Spinal cord (tissue), 10 donors: ENCODE data around the gene TRIM28. TPM values are rescaled to one million over a fixed set of nuclear protein-coding genes. Genes with fewer than 3 reads are reported as not detected.
A peak's percentile ranks its signal among the peaks of the same experiment; 100 is the strongest.

Experiments used
- DNase-seq, 6 donors: peaks; one replicate each; pipeline versions ENCODE4 v3.0.0 to v3.0.0-alpha.2; 2013 to 2015; ENCODE audit warnings: low spot score in 6 of 6, low read depth in 4 of 6
- H3K27ac ChIP-seq: one replicate; pipeline ENCODE4 v1.5.1; 2013; ENCODE audit warnings: low read depth, low read length, control low read depth
- H3K27me3 ChIP-seq: one replicate; pipeline ENCODE4 v1.6.1; 2013; ENCODE audit warnings: low read length; ENCODE audit not compliant: control insufficient read depth, insufficient read depth
- H3K36me3 ChIP-seq: one replicate; pipeline ENCODE4 v1.6.1; 2013; ENCODE audit warnings: low read length; ENCODE audit not compliant: control insufficient read depth, insufficient read depth
- H3K4me1 ChIP-seq: one replicate; pipeline ENCODE4 v1.6.1; 2013; ENCODE audit warnings: low read length; ENCODE audit not compliant: control insufficient read depth, insufficient read depth
- H3K4me3 ChIP-seq: one replicate; pipeline ENCODE4 v1.5.1; 2013; ENCODE audit warnings: low read depth, low read length, control low read depth
- H3K9me3 ChIP-seq: one replicate; pipeline ENCODE4 v1.6.1; 2013; ENCODE audit warnings: low read length; ENCODE audit not compliant: control insufficient read depth, insufficient read depth
- WGBS: methylation state at CpG from one replicate; pipeline ENCODE4 v1.1.5; 2013; ENCODE audit warnings: missing lambda C conversion rate; ENCODE audit not compliant: insufficient coverage; 5-methylcytosine and 5-hydroxymethylcytosine counted together
- polyA plus RNA-seq, 2 donors: library from polyadenylated mRNA; unstranded; fragments of 120-200 nt; gene quantifications; one replicate each; pipeline ENCODE4 v1.2.1, GENCODE V29; 2013; ENCODE audit not compliant: insufficient read length in 2 of 2
- total RNA-seq, 2 donors: library from RNA; depleted of rRNA in 1 of 2; stranded (reverse); fragments of 120-200 nt in 1 of 2; fragments of >200 nt in 1 of 2; gene quantifications; one replicate each; pipeline versions ENCODE4 v1.2.3 to v1.2.4, GENCODE V29; 2013 to 2014
- donor health status: healthy.

Gene TRIM28
- total and polyA plus RNA-seq, 4 donors, result 203 to 522 (median 387) TPM

GRCh38 chr19:58518256-58519086, 25.4 kb upstream of the TRIM28 start:
- no peak for DNase-seq
- H3K4me1 ChIP-seq, result peaks cover 47% of the 10 kb centered on the region
- H3K27me3 ChIP-seq, result no peaks in the 10 kb centered on the region
- WGBS, result 14% methylated on average over 16 of the region's 22 CpGs
- peak overlapping the region; percentile 67 for H3K4me3 ChIP-seq
- H3K36me3 ChIP-seq, result peaks cover 39% of the 10 kb centered on the region
- H3K9me3 ChIP-seq, result no peaks in the 10 kb centered on the region
- H3K27ac ChIP-seq, result peak overlapping the region; percentile 96

DNA sequence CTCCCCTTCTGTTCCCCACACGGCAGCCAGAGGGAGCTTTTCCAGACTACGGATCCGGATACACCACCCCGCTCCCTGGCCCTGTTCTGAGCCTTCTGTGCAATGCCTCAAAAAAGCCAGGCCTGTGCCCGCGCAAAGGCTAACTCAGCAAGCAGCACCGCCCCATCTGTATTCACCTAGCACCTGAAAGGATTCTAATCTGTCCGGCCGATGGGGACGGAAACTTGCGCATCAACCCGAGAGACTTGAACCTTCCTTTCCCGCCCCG, 24.8 kb upstream of the TRIM28 start:
- Histone ChIP-seq H3K4me1 (peaks cover 43% of the 10 kb centered on the region), H3K4me3 (peak overlapping the region; percentile 67), H3K27me3 (no peaks in the 10 kb centered on the region), H3K9me3 (no peaks in the 10 kb centered on the region), H3K36me3 (peaks cover 35% of the 10 kb centered on the region), H3K27ac (peak overlapping the region; percentile 96)
- peak in 4 of 6 donors; percentile 27 to 89 (median 65) for DNase-seq
- under 1% methylated on average over 14 of the region's 14 CpGs for WGBS

DNA sequence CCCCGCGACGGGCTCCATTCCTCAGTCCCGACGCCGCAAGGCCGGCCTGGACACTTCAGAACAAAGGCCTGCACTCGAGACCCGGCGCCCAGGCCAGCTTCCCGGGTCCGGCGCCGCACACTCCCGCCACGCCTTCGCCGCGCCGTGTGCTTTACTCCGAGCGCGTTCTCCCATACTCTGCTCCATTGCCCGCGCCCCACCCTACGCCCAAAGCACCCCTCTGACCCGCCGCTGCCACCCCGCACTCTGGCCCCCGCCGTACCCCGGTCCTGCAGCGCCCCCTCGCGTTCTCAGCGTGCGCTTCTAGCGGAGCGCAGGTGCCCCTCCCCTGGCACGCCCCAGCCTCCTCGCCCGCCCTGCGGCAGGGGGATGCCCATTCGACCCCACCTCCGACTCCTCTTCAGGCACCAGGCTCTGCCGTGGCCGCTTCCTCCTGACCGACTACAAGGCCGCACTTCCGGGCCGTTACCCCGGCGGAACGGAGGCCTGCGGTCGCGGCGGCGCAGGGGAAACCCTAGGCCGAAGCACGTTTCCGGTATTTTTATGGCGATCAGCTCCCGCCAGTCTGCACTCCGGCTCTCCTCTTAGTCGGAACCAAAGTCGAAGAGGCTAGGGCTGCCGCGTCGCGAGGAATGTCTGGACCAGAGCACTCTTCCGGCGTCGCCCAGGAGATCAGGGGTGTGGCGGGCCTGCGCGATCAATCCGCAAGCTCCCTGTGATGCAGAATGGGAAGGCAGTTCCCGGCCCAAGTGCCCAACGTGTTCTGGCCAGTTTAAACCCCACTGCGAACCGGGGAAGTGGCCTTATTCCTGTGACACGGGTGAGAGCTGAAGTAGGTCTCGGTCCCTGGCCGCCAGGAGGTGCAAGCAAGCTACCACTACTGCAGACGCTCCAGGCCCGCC, 24.3 kb upstream of the TRIM28 start, which contains the start of gene ZBTB45:
Gene ZBTB45, minus strand, starts transcription at position 456 of the 902 bp plus-strand sequence. CDS start 2,137 bp downstream, outside the sequence.
- Histone ChIP-seq H3K36me3 (peaks cover 33% of the 10 kb centered on the region), H3K4me3 (peak within 1 kb of the TSS; percentile 67), H3K27me3 (no peaks in the 10 kb centered on the region), H3K27ac (peak within 1 kb of the TSS; percentile 96), H3K9me3 (no peaks in the 10 kb centered on the region), H3K4me1 (peaks cover 39% of the 10 kb centered on the region)
- under 1% methylated on average over 85 of the region's 87 CpGs for WGBS
- peak; percentile 86 to 99 (median 90) for DNase-seq

- Histone ChIP-seq H3K27me3 (no peaks in the 10 kb centered on the region), H3K27ac (peak overlapping the region; percentile 96), H3K4me1 (peaks cover 36% of the 10 kb centered on the region), H3K9me3 (no peaks in the 10 kb centered on the region), H3K4me3 (peak overlapping the region; percentile 67), H3K36me3 (peaks cover 28% of the 10 kb centered on the region)
- DNase-seq, result no peak
- no CpG with 5 or more reads among the region's 7 CpGs for WGBS
These were observed 23.6 kb upstream of the TRIM28 start for GRCh38 chr19:58520257-58520599.

DNA sequence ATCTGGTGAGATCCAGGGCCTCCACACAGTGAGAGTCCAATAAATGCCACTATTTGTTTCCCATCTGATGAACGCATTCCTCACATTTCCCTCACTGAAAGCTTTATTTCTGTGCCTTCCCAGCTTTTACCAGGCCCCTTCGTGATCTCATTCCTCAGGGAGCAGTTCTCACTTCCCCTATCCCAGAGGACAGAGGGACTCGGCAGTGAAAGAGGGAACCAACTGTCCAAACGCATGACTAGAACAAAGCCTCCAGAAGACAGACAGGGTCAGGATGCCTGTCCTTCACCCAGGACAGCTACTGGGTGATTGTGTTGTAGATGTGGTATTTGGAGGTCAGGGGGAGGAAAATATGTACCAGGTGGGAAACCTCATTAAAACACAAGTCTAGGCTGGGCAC, 22.2 kb upstream of the TRIM28 start:
- peak overlapping the region; percentile 78 for H3K27ac ChIP-seq
- H3K9me3 ChIP-seq, result no peaks in the 10 kb centered on the region
- peaks cover 13% of the 10 kb centered on the region for H3K36me3 ChIP-seq
- no peaks in the 10 kb centered on the region for H3K27me3 ChIP-seq
- WGBS, result 81% methylated on average over 3 of the region's 4 CpGs
- H3K4me1 ChIP-seq, result peaks cover 29% of the 10 kb centered on the region
- no peak overlapping the region for H3K4me3 ChIP-seq
- no peak for DNase-seq

DNA sequence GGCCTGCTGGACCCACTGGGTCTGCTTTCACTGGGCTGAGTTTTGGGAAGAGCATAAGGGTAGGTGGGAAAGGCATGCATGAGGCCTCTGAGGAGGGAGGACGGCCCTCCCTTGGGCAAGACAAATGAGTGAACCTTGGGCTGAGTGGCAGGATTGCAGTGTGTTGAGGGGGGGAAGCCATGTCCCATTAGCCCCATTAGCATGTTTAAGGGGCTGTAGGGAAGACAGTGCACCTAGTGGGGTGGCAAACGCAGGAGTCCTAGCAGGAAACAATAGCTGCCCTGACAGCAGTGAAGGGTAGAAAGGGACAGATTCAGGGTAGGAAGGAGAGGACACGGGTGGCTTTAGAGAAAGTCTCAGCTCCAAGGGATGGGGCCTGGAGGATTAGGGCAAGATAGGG, 21.2 kb upstream of the TRIM28 start:
- Histone ChIP-seq H3K27me3 (no peaks in the 10 kb centered on the region), H3K4me1 (peaks cover 26% of the 10 kb centered on the region), H3K27ac (no peak overlapping the region), H3K36me3 (peaks cover 3% of the 10 kb centered on the region), H3K9me3 (no peaks in the 10 kb centered on the region), H3K4me3 (no peak overlapping the region)
- WGBS, result 74% methylated on average over 3 of the region's 3 CpGs
- DNase-seq, result no peak

- Histone ChIP-seq H3K4me3 (no peak overlapping the region), H3K27me3 (no peaks in the 10 kb centered on the region), H3K4me1 (no peaks in the 10 kb centered on the region), H3K36me3 (no peaks in the 10 kb centered on the region), H3K27ac (no peak overlapping the region), H3K9me3 (no peaks in the 10 kb centered on the region)
- no peak for DNase-seq
- WGBS, result 75% methylated on average over 1 of the region's 3 CpGs
These were observed 14.5 kb upstream of the TRIM28 start for GRCh38 chr19:58529405-58529804.

DNA sequence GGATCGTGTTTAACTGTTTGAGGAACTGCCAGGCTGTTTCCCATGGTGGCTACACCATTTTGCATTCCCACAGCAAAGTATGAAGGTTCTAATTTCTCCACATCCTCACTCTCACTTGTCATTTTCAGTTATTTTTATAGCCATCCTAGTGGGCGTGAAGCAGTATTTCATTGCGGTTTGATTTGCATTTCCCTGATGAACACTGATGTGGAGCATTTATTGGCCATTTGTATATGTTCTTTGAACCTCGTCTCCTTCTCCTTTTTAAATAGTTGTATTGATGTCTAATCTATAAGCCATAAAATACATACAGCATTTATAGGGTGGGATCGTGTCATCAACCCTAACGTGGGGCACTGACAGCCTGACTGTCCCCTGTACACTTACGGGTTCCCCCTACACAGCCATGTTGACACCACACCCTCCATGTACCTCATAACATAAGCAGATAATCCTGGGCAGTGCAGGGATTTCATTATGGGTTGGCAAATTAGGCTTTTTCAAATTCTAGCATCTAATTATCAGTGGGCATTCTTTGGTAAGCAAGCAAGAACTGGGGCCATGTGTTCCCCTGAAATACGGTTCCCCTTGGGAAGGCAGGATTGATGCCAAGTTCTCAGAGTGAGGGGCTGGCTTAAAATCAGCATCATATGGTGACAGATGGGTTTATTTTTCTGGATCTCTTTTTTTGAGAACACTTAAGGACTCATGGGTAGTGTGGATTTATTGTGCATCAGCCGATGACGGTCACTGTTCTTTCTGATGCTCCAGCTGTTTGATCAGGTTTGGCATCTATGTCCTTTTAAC, 12.6 kb upstream of the TRIM28 start:
- Histone ChIP-seq H3K36me3 (no peaks in the 10 kb centered on the region), H3K4me1 (no peaks in the 10 kb centered on the region), H3K27ac (no peak overlapping the region), H3K4me3 (no peak overlapping the region), H3K9me3 (no peaks in the 10 kb centered on the region), H3K27me3 (no peaks in the 10 kb centered on the region)
- 49% methylated on average over 2 of the region's 10 CpGs for WGBS
- peak in 2 of 6 donors; percentile 68 to 83 for DNase-seq

GRCh38 chr19:58535857-58536256, 8.0 kb upstream of the TRIM28 start:
- H3K4me3 ChIP-seq, result no peak overlapping the region
- no CpG with 5 or more reads among the region's 3 CpGs for WGBS
- no peak for DNase-seq
- H3K9me3 ChIP-seq, result no peaks in the 10 kb centered on the region
- H3K4me1 ChIP-seq, result peaks cover 10% of the 10 kb centered on the region
- peaks cover 16% of the 10 kb centered on the region for H3K27me3 ChIP-seq
- no peak overlapping the region for H3K27ac ChIP-seq
- H3K36me3 ChIP-seq, result no peaks in the 10 kb centered on the region
